IPS-18c (cell line): ENCODE data around the gene NME9.

Experiments
- H3K4me3 ChIP-seq: 2 replicates; pipeline ENCODE4 v1.7.0; 2013; ENCODE audit warnings: low read depth, mild to moderate bottlenecking, low read length, moderate library complexity; ENCODE audit not compliant: insufficient read depth
- H3K9me3 ChIP-seq: one replicate; pipeline ENCODE4 v1.6.1; 2013; ENCODE audit warnings: mild to moderate bottlenecking, low read length, moderate library complexity; ENCODE audit not compliant: control insufficient read depth, insufficient read depth

NME9 gene

DNA sequence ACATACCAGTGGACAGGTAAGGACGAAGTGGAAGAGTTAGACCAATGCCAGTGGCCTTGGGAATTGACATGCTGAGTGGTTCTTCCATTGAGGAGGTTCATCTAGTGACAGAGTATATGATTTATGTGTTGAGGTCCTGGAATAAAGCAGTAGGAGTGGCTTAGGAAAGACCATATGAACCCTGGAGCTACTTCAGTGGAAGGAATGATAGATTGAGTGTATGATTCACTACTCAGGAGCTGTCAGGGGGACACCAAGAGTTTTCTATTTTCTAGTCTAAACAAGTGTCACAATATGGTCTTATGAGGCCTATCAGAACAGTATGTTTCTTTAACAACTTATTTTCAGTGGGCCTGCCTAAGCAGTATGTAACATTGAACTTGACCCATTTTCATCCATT, 63.9 kb downstream of the NME9 start:
- Histone ChIP-seq H3K9me3 (no peaks in the 10 kb centered on the region), H3K4me3 (no peak overlapping the region)

GRCh38 chr3:138263104-138263503, 66.5 kb downstream of the NME9 start:
- Histone ChIP-seq H3K9me3 (no peaks in the 10 kb centered on the region), H3K4me3 (no peak overlapping the region)

DNA sequence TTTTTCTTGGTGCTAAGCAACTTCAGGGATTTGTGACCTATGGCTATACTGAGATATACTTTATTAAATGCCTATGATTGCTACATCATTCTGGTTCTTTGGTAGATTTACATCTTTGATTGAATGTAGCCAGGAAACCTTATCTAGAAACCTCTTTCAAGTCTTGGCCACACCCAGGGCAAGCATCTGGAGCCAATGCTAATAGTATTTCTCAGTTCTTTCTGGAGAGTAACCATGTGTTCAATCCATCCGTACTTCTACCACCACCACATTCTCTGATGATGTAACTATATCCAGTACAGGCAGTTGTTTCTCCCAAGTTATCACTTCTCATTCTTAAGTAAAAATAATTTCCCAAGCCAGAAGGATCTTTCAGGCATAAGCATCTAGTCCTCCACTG, 69.0 kb downstream of the NME9 start:
- H3K4me3 ChIP-seq, result no peak overlapping the region
- H3K9me3 ChIP-seq, result no peaks in the 10 kb centered on the region

GRCh38 chr3:138259126-138259525, 70.5 kb downstream of the NME9 start:
- H3K4me3 ChIP-seq, result no peak overlapping the region

GRCh38 chr3:138257986-138258385, 71.7 kb downstream of the NME9 start:
- Histone ChIP-seq H3K4me3 (no peak overlapping the region), H3K9me3 (no peaks in the 10 kb centered on the region)

More at GRCh38 chr3:138259126-138259525, 70.5 kb downstream of the NME9 start:
- no peaks in the 10 kb centered on the region for H3K9me3 ChIP-seq

DNA sequence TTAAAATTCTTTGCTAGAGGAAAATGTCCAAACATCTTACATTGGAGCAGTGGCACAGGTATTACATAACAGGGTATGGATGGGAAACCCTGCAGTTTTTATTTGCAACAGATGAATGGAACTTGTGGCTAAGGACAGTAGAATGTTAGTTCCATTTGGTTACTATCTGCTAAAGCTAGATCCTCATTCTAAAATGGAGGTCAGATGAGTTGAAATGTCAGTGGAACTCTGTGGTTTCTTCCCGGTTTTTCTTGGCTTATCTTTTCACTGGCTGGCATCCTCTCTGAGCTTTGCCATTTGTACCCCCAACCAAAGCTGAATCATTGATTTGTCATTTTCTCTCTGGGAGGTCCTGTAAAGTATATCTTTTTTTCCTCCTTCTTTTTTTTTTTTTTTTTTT, 73.6 kb downstream of the NME9 start:
- Histone ChIP-seq H3K4me3 (no peak overlapping the region), H3K9me3 (no peaks in the 10 kb centered on the region)

DNA sequence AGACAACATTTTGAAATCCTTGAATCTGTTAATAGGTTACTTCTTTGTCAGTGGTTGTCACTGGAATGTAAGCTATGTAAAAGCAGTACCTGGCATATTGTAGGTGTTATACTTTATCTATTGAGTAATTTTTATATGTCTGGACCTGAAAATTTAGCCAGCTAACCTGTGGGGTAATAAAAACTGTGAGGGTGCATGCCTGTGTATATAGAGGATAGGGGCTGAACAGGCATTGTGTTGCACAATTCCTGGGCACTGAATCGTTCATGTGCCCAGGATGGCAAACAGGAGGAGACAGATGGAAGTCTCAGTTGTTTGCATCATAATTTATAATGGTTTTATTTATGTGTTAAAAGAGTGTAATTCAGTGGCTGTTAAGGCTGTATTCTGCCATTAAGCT, 75.4 kb downstream of the NME9 start:
- Histone ChIP-seq H3K9me3 (no peaks in the 10 kb centered on the region), H3K4me3 (no peak overlapping the region)

DNA sequence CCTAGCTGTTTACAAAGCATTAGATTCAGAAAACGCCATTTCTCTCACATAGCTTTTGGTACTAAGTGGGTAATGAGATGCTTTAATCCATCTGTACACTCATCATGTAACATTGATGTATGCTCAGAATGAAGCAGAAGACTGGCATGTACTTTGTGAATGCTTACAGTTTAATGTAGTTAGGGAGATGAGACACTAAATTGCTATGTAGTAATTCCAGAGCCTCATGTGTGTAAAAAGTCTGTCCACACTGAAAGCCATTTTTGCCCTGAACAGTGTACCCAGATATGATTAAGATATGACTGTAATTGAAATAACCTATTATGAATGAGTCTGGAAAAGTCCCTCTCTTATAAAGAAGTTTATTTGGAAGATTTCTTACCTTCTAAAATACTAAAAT, 76.0 kb downstream of the NME9 start:
- Histone ChIP-seq H3K4me3 (no peak overlapping the region), H3K9me3 (no peaks in the 10 kb centered on the region)
